Right lobe of liver (tissue), 4 donors: ENCODE results near the gene WIF1.
A peak's percentile ranks its signal among the peaks of the same experiment; 100 is the strongest.

Experiments
- POLR2A ChIP-seq: fragments of 450-650 bp; IDR thresholded peaks from one replicate; pipeline ENCODE4 v1.6.1; 2017; ENCODE audit warnings: antibody characterized with exemption, mild to moderate bottlenecking
- TF ChIP-seq, protein P1 (sequence below), 4 donors: fragments of 200-600 bp in 3 of 4; fragments of 450-650 bp in 1 of 4; IDR thresholded peaks; one replicate each; pipeline versions ENCODE4 v1.5.1 to v1.8.0; 2016 to 2022; ENCODE audit warnings: antibody characterized with exemption in 4 of 4, mild to moderate bottlenecking in 2 of 4
- donor health status: DM: no; HTN: no; CAD: no.
- donor health status: DM: no; HTN: no; CAD: no.
- donor health status: DM: no; HTN: yes; CAD: no.

DNA sequence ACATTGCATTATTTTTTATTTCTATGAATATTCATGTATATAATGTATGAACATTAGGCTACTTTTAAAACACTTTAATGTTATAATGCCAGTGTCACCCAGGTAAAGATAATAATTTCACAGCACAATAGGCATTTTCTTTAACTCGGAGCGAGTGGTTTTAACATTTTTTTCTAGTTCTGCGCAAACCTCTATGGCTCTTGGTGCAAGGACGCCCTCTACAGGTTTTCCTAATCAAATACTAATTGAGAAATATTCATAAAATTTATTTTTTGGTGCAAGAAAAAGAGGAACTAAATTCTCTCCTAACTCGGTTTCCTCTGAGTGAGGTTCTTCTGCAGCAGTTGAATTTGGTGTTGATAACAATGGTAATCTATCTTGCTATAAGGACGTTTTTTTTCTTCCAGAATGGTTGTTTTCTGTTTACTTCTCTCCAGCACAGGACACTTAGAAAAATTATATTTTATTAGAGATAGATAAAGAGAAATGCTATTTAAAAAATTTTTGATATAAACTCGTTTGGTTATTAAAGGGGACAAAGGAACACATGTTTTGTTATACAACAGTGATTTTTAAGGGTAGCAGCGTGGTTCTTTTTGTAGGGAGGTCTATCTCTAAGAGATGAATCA lies 2.4 kb upstream of the WIF1 start:
- TF ChIP-seq POLR2A: no peak
- TF ChIP-seq, protein P1, sequence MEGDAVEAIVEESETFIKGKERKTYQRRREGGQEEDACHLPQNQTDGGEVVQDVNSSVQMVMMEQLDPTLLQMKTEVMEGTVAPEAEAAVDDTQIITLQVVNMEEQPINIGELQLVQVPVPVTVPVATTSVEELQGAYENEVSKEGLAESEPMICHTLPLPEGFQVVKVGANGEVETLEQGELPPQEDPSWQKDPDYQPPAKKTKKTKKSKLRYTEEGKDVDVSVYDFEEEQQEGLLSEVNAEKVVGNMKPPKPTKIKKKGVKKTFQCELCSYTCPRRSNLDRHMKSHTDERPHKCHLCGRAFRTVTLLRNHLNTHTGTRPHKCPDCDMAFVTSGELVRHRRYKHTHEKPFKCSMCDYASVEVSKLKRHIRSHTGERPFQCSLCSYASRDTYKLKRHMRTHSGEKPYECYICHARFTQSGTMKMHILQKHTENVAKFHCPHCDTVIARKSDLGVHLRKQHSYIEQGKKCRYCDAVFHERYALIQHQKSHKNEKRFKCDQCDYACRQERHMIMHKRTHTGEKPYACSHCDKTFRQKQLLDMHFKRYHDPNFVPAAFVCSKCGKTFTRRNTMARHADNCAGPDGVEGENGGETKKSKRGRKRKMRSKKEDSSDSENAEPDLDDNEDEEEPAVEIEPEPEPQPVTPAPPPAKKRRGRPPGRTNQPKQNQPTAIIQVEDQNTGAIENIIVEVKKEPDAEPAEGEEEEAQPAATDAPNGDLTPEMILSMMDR (IDR thresholded peaks at IDR 0.05): peak; percentile 51 to 67 (median 57)
